Astrocyte (in vitro differentiated cells and primary cell): ENCODE results near the gene STIL. TPM values are rescaled to one million over a fixed set of nuclear protein-coding genes. Genes with fewer than 3 reads are reported as not detected.

ENCODE experiments used
- DNase-seq: peaks from one replicate; pipeline ENCODE4 v3.0.0-alpha.2; 2010; ENCODE audit warnings: low read depth
- FAIRE-seq: peaks from 2 replicates; lab custom pipeline; 2011; peaks lifted over from hg19 to GRCh38; lab: Jason Lieb, UNC
- H2AFZ ChIP-seq: 2 replicates; pipeline ENCODE4 v1.6.0; 2012; ENCODE audit warnings: low read depth, low read length, inconsistent platforms
- H3K27ac ChIP-seq: 2 replicates; pipeline ENCODE4 v1.5.1; 2011; ENCODE audit warnings: low read depth, low read length, inconsistent platforms
- H3K27me3 ChIP-seq: 2 replicates; pipeline ENCODE4 v1.6.0; 2011; ENCODE audit warnings: low read length, inconsistent platforms; ENCODE audit not compliant: insufficient read depth
- H3K36me3 ChIP-seq: 2 replicates; pipeline ENCODE4 v1.5.1; 2011; ENCODE audit warnings: low read length, inconsistent platforms; ENCODE audit not compliant: insufficient read depth
- H3K4me1 ChIP-seq: 2 replicates; pipeline ENCODE4 v1.5.1; 2011; ENCODE audit warnings: low read length, inconsistent platforms; ENCODE audit not compliant: insufficient read depth
- H3K4me2 ChIP-seq: 2 replicates; pipeline ENCODE4 v1.6.0; 2012; ENCODE audit warnings: low read length, inconsistent platforms
- H3K4me3 ChIP-seq: 2 replicates; pipeline ENCODE4 v1.5.1; 2011; ENCODE audit warnings: low read depth, mild to moderate bottlenecking, low read length, inconsistent platforms; ENCODE audit not compliant: insufficient read depth
- H3K79me2 ChIP-seq: 2 replicates; pipeline ENCODE4 v1.6.0; 2012; ENCODE audit warnings: mild to moderate bottlenecking, low read length, inconsistent platforms; ENCODE audit not compliant: insufficient read depth
- H3K9ac ChIP-seq: 2 replicates; pipeline ENCODE4 v1.6.0; 2012; ENCODE audit warnings: mild to moderate bottlenecking, low read length, inconsistent platforms
- H3K9me3 ChIP-seq: 2 replicates; pipeline ENCODE4 v1.5.1; 2012; ENCODE audit warnings: low read depth, mild to moderate bottlenecking, low read length, inconsistent platforms; ENCODE audit not compliant: insufficient read depth
- H4K20me1 ChIP-seq: 2 replicates; pipeline ENCODE4 v1.6.0; 2012; ENCODE audit warnings: low read length, inconsistent platforms; ENCODE audit not compliant: insufficient read depth
- H3K27ac Mint-ChIP-seq: one replicate; pipeline ENCODE4 v1.8.0; 2021; ENCODE audit warnings: mild to moderate bottlenecking, mixed read lengths; ENCODE audit not compliant: unreplicated experiment
- H3K27me3 Mint-ChIP-seq: one replicate; pipeline ENCODE4 v1.8.0; 2021; ENCODE audit warnings: low read depth, mixed read lengths; ENCODE audit not compliant: unreplicated experiment
- H3K36me3 Mint-ChIP-seq: one replicate; pipeline ENCODE4 v1.8.0; 2021; ENCODE audit warnings: low read depth, mixed read lengths; ENCODE audit not compliant: unreplicated experiment
- H3K4me1 Mint-ChIP-seq: one replicate; pipeline ENCODE4 v1.8.0; 2021; ENCODE audit warnings: low read depth, mixed read lengths; ENCODE audit not compliant: unreplicated experiment
- H3K4me3 Mint-ChIP-seq: one replicate; pipeline ENCODE4 v1.8.0; 2021; ENCODE audit warnings: mild to moderate bottlenecking, moderate library complexity, mixed read lengths; ENCODE audit not compliant: unreplicated experiment
- H3K9me3 Mint-ChIP-seq: one replicate; pipeline ENCODE4 v1.8.0; 2021; ENCODE audit warnings: mild to moderate bottlenecking, mixed read lengths; ENCODE audit not compliant: unreplicated experiment
- CTCF ChIP-seq: IDR thresholded peaks from 2 replicates; pipeline ENCODE4 v1.5.1; 2011; ENCODE audit warnings: low read depth, mild to moderate bottlenecking, inconsistent platforms, low read length, moderate library complexity; ENCODE audit not compliant: insufficient read depth
- EZH2 ChIP-seq: IDR thresholded peaks from 2 replicates; pipeline ENCODE4 v1.6.1; 2012; ENCODE audit warnings: mild to moderate bottlenecking, low read length, inconsistent platforms; ENCODE audit not compliant: insufficient read depth
- total RNA-seq: library from RNA; stranded (reverse); gene quantifications from 2 replicates; pipeline ENCODE4 v1.2.1, GENCODE V29; 2021

The STIL gene
- total RNA-seq, 1 donor from 2014 or later: 8.8 TPM

- Histone ChIP-seq H3K27me3 (peaks cover 87% of the 10 kb centered on the region), H3K9me3 (peaks cover 4% of the 10 kb centered on the region), H3K4me2 (no peak overlapping the region), H3K4me1 (no peaks in the 10 kb centered on the region), H3K27ac (no peak overlapping the region), H2AFZ (peak overlapping the region; percentile 30), H3K9ac (no peak overlapping the region), H3K79me2 (no peaks in the 10 kb centered on the region), H4K20me1 (no peaks in the 10 kb centered on the region), H3K36me3 (no peaks in the 10 kb centered on the region), H3K4me3 (no peak overlapping the region)
- Mint-ChIP-seq H3K27me3 (peaks cover 46% of the 10 kb centered on the region), H3K4me3 (no peak overlapping the region), H3K36me3 (no peaks in the 10 kb centered on the region), H3K9me3 (peaks cover 8% of the 10 kb centered on the region), H3K27ac (no peak overlapping the region), H3K4me1 (peaks cover 2% of the 10 kb centered on the region)
- TF ChIP-seq EZH2 (peak; percentile 87), CTCF (no peak)
- FAIRE-seq (no peak), DNase-seq (no peak)
Measured at GRCh38 chr1:47224676-47225399, 89.1 kb downstream of the STIL start.

GRCh38 chr1:47223921-47224675 is 89.8 kb downstream of the STIL start:
- no peak overlapping the region for H3K27ac Mint-ChIP-seq
- peaks cover 79% of the 10 kb centered on the region for H3K27me3 ChIP-seq
- H3K9ac ChIP-seq: no peak overlapping the region
- peaks cover 4% of the 10 kb centered on the region for H3K9me3 ChIP-seq
- peaks cover 2% of the 10 kb centered on the region for H3K4me1 Mint-ChIP-seq
- H3K27me3 Mint-ChIP-seq: peaks cover 42% of the 10 kb centered on the region
- H3K4me2 ChIP-seq: no peak overlapping the region
- peaks cover 8% of the 10 kb centered on the region for H3K9me3 Mint-ChIP-seq
- FAIRE-seq: no peak
- no peaks in the 10 kb centered on the region for H3K36me3 ChIP-seq
- H3K36me3 Mint-ChIP-seq: no peaks in the 10 kb centered on the region
- H2AFZ ChIP-seq: no peak overlapping the region
- H3K79me2 ChIP-seq: no peaks in the 10 kb centered on the region
- H4K20me1 ChIP-seq: no peaks in the 10 kb centered on the region
- no peak overlapping the region for H3K4me3 ChIP-seq
- TF ChIP-seq EZH2: peak; percentile 60
- no peak for TF ChIP-seq CTCF
- H3K4me1 ChIP-seq: no peaks in the 10 kb centered on the region
- no peak for DNase-seq
- H3K27ac ChIP-seq: no peak overlapping the region
- H3K4me3 Mint-ChIP-seq: no peak overlapping the region
